ENCODE measurements around the gene DCAF8L2.

Gene DCAF8L2

DNA sequence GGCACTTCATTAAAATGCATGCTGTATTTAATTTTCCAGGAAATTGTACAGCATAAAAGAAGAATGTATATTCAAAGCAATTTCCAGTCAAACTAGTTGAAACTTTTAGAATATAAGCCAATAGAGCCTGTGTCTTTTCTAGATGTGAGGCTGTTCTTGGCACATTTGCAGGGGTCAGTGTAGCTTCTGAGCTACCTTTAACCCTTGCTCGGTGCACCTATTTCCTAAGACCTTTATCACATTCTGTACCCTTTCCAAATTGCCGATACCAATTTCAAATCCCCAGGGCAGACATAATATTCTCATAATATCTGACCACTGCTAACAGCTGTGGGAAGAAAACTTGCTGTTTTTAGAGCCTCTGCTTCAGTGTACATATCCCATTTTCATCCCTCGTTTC lies 43.2 kb downstream of the DCAF8L2 start:
- Histone ChIP-seq H3K4me1 (ENCODE audit: insufficient read depth, low read length, severe bottlenecking) (no peaks in the 10 kb centered on the region), H3F3A (ENCODE audit: insufficient read depth, low read length) (no peaks in the 10 kb centered on the region)

DNA sequence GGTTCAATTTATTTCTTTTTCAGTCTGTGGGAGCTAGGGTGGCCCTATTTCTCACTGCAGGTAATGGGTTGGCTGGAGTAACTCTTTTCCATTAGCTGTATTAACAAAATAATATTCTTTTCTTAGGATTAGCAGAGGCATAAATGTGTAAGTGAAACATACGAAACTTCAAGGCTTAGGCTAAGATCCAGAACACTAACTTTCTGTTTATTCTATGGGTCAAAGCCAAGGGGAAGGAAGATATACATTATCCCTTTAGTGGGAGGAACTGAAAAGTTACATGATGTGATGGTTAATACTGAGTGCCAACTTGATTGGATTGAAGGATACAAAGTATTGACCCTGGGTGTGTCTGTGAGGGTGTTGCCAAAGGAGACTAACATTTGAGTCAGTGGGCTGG lies 66.4 kb downstream of the DCAF8L2 start:
- no peaks in the 10 kb centered on the region for H4K20me1 ChIP-seq (ENCODE audit: insufficient read depth, low read length)
- no peaks in the 10 kb centered on the region for H3K9me2 ChIP-seq (ENCODE audit: low read depth, low read length)
- TF ChIP-seq EZH2 (IDR thresholded peaks at IDR 0.05; ENCODE audit: borderline replicate concordance, low read length) = no peak
- TF ChIP-seq, protein P1, sequence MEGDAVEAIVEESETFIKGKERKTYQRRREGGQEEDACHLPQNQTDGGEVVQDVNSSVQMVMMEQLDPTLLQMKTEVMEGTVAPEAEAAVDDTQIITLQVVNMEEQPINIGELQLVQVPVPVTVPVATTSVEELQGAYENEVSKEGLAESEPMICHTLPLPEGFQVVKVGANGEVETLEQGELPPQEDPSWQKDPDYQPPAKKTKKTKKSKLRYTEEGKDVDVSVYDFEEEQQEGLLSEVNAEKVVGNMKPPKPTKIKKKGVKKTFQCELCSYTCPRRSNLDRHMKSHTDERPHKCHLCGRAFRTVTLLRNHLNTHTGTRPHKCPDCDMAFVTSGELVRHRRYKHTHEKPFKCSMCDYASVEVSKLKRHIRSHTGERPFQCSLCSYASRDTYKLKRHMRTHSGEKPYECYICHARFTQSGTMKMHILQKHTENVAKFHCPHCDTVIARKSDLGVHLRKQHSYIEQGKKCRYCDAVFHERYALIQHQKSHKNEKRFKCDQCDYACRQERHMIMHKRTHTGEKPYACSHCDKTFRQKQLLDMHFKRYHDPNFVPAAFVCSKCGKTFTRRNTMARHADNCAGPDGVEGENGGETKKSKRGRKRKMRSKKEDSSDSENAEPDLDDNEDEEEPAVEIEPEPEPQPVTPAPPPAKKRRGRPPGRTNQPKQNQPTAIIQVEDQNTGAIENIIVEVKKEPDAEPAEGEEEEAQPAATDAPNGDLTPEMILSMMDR (IDR thresholded peaks at IDR 0.05; ENCODE audit: low read length) = no peak
- no peaks in the 10 kb centered on the region for H3K79me2 ChIP-seq (ENCODE audit: insufficient read depth, low read length)
- no peaks in the 10 kb centered on the region for H3K4me1 ChIP-seq (ENCODE audit: insufficient read depth, low read length, severe bottlenecking)
- no peak overlapping the region for H3K9ac ChIP-seq (ENCODE audit: low read length)
- H3K9me3 ChIP-seq (ENCODE audit: low read length) = no peaks in the 10 kb centered on the region
- H3K27me3 ChIP-seq (ENCODE audit: insufficient read depth, low read length) = no peaks in the 10 kb centered on the region
- H2AFZ ChIP-seq (ENCODE audit: low read length) = no peak overlapping the region
- H3K4me3 ChIP-seq (ENCODE audit: low read depth, low read length, poor library complexity, severe bottlenecking) = no peak overlapping the region
- H3K36me3 ChIP-seq (ENCODE audit: insufficient read depth, low read length) = no peaks in the 10 kb centered on the region
- H3K27ac ChIP-seq (ENCODE audit: low read depth, low read length, poor library complexity, severe bottlenecking) = no peak overlapping the region
- no peaks in the 10 kb centered on the region for H3F3A ChIP-seq (ENCODE audit: insufficient read depth, low read length)
- no peak overlapping the region for H3K4me2 ChIP-seq (ENCODE audit: low read length)

More for the DNA sequence above, 43.2 kb downstream of the DCAF8L2 start:
- Histone ChIP-seq H3K9me2 (ENCODE audit: low read depth, low read length) (no peaks in the 10 kb centered on the region), H3K27me3 (ENCODE audit: insufficient read depth, low read length) (no peaks in the 10 kb centered on the region), H4K20me1 (ENCODE audit: insufficient read depth, low read length) (no peaks in the 10 kb centered on the region), H3K9me3 (ENCODE audit: low read length) (no peaks in the 10 kb centered on the region), H3K9ac (ENCODE audit: low read length) (no peak overlapping the region), H3K4me3 (ENCODE audit: low read depth, low read length, poor library complexity, severe bottlenecking) (no peak overlapping the region), H3K36me3 (ENCODE audit: insufficient read depth, low read length) (no peaks in the 10 kb centered on the region), H3K79me2 (ENCODE audit: insufficient read depth, low read length) (no peaks in the 10 kb centered on the region), H2AFZ (ENCODE audit: low read length) (no peak overlapping the region), H3K27ac (ENCODE audit: low read depth, low read length, poor library complexity, severe bottlenecking) (no peak overlapping the region), H3K4me2 (ENCODE audit: low read length) (no peak overlapping the region)
- TF ChIP-seq, protein P1 (IDR thresholded peaks at IDR 0.05; ENCODE audit: low read length) = no peak
- TF ChIP-seq EZH2 (IDR thresholded peaks at IDR 0.05; ENCODE audit: borderline replicate concordance, low read length) = no peak

DNA sequence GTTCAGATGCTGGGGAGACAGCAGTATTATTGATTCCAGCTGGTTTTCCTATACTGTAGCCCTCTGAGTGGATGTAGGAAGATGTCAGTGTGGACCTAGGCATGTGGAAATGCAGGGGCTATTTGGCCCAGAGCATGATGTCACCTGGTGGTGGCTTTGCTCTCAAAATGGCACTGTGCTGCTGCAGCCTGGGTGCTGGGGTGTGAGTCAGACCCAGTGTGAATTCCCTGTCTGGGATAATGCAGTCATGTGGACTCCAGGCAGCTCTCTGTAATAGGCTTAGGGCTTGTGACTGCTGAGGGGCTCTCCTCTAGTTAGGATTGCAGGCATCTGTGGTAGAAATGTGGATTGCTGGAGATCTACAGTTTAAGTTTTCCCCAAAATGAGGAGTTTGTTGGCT lies 70.7 kb downstream of the DCAF8L2 start:
- TF ChIP-seq, protein P1 (IDR thresholded peaks at IDR 0.05; ENCODE audit: low read length) = no peak
- TF ChIP-seq EZH2 (IDR thresholded peaks at IDR 0.05; ENCODE audit: borderline replicate concordance, low read length) = no peak
- Histone ChIP-seq H4K20me1 (ENCODE audit: insufficient read depth, low read length) (no peaks in the 10 kb centered on the region), H3K9ac (ENCODE audit: low read length) (no peak overlapping the region), H3K4me3 (ENCODE audit: low read depth, low read length, poor library complexity, severe bottlenecking) (no peak overlapping the region), H3K4me2 (ENCODE audit: low read length) (no peak overlapping the region), H3K79me2 (ENCODE audit: insufficient read depth, low read length) (no peaks in the 10 kb centered on the region), H3F3A (ENCODE audit: insufficient read depth, low read length) (no peaks in the 10 kb centered on the region), H3K36me3 (ENCODE audit: insufficient read depth, low read length) (no peaks in the 10 kb centered on the region), H3K9me3 (ENCODE audit: low read length) (no peaks in the 10 kb centered on the region), H3K27ac (ENCODE audit: low read depth, low read length, poor library complexity, severe bottlenecking) (no peak overlapping the region), H2AFZ (ENCODE audit: low read length) (no peak overlapping the region), H3K27me3 (ENCODE audit: insufficient read depth, low read length) (no peaks in the 10 kb centered on the region), H3K9me2 (ENCODE audit: low read depth, low read length) (no peaks in the 10 kb centered on the region), H3K4me1 (ENCODE audit: insufficient read depth, low read length, severe bottlenecking) (no peaks in the 10 kb centered on the region)

Measured in OCI-LY1 (cell line).